GF-D8 (cell line): ENCODE results near the gene MMP17.
A peak's percentile ranks its signal among the peaks of the same experiment; 100 is the strongest.

Experiments
- DNase-seq: peaks from one replicate; lab custom pipeline; 2025; lab: John Stamatoyannopoulos, UW

MMP17 gene

DNA sequence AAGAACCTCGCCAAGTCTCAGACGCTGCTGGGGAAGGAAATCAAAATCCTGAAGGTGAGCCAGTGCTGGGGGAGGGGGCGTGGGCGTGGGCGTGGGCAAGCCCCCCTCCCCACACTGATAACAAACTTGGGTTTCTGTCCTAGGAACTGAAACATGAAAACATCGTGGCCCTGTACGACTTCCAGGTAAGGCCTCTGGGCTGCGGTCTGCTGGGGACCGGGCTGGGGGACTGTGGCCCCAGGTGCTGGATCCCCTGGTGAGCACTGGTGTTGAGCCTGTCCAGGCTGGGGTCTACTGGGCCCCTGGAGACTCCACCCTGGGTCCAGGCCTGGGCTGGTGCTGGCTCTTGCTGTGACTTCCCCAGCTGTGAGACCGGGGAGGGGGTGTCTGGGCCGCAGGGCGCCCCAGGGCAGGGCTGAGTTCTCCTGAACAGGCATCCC lies 67.5 kb downstream of the MMP17 start:
- no peak for DNase-seq

DNA sequence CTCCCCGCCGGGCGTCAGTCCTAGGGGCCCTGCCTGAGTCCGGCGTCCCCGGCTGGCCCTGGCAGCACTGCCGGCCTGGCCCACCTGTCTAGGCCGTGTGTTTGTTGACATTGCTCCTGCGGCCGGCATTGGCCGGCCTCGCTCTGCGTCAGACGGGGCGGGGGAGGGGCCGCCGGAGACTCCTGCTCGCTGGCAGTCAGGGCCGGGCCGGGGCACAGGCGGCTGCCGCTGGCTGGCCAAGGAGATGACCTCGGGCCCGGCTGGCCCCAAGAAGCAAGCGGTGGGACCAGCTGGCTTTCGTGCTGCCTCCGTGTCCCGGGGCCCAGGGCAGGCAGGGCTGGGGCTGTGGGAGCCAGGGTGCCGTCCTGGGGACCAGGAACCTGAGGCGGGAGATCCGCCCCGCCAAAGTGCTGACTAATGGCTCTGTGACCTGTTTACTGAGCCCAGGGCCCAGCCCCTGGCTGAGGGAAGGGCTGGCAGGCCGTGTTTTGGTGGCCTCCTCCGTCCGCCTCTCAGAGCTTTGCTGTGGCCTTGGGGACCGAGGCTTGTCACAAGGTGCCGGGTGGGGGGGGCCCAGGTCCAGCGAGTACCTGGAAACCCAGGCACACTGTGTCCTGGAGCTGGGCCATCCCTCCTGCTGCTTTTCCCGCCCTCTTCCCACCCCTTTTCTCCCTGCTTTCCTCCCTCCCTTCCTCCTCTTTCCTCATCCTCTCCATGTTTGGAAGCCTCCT lies 68.1 kb downstream of the MMP17 start:
- DNase-seq = peak; percentile 26

DNA sequence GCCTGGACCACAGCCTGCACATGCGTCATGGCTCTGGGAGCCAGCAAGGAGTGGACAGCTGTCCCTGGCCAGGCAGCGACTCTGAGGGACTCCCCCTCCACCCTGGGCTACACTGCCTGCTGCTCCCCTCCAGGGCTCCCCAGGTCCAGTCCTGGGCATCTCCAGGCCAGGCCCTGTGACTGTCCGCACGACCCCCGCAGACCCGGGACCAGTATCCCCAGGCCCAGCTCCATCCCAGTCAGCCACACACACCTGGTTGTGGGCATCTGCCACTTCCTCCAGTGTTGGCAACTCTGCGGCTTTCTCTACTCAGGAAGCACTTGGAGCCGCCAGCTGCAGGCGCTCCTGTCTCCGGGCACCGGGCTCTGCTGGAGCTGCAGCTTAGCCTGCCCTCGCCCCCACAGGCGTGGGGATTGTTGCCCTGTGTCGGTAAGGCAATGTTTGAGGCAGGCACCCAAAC lies 68.6 kb downstream of the MMP17 start:
- peak; percentile 75 for DNase-seq

DNA sequence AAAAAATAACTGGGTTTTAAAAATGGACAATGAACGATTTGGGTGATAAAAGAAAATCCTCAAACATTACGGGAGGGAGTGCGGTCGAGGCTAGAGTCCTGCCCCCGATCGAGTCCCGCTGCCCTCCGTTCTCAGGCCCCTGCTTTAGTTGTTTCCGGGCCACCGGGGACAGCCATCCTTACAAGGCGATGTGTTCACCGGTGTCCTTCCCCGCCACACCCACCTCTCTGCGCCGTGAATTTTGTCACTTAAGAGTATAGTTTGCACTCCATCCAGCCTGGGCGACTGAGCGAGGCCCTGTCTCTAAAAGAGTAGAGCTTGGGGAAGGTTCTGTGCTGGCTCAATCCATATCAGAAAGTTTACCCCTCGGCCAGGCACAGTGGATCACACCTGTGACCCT lies 69.1 kb downstream of the MMP17 start:
- DNase-seq = no peak

DNA sequence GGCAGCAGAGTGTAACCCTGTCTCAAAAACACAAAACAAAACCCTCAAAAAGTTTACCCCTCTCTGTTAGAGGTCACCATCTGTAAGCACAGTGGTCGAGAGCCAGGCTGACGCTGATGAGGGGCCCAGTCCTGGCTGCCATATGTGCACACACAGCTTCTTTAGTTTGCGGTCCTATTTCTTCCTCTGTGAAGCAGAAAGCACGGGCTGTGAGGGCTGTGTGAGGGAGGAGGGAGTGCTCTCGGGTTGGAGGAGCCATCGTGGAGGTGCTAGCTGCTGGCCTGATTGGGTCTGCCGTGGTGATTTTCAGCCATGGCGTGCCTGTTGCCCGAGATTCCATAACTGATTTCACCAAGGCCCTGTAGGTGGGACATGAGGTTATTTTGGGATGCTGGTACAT lies 69.7 kb downstream of the MMP17 start:
- DNase-seq = no peak

DNA sequence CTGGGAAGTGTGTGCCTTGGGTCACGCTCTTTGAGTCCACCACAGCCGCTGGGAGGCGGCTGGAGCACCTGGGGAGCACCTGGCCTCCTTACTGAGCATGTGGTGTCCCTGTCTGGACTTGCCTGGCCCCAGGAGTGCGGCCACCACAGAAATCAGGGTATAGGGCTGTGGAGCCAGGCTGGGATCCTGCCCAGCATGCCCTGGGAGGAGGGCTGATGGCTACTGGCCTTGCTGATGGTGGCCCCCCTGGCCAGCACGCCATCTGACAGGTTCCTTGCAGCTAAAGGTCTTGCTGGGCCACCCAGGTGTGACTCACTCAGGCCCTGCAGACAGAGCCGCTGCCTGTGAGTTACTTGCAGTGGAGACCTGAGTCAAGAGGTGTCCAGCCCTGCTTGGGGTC lies 72.2 kb downstream of the MMP17 start:
- DNase-seq = no peak
